K562 (cell line): Measurements from ENCODE around the gene AMDHD1.

Experiments
- BDP1 ChIP-seq: IDR thresholded peaks from 3 replicates; pipeline ENCODE4 v1.6.1; 2011; ENCODE audit not compliant: insufficient read length, insufficient read depth
- EZH2 ChIP-seq: IDR thresholded peaks from 2 replicates; pipeline ENCODE4 v1.6.1; 2012; ENCODE audit warnings: low read depth, mild to moderate bottlenecking, inconsistent platforms, low read length, borderline replicate concordance
- TF ChIP-seq, protein P1 (sequence below), 3 experiments: IDR thresholded peaks in 2 of 3; conservative IDR thresholded peaks in 1 of 3; 2 replicates each; pipeline ENCODE4 v1.5.1; 2011 to 2012; ENCODE audit warnings: low read length in 3 of 3, mild to moderate bottlenecking in 3 of 3, control low read depth in 2 of 3, improper control_type of control experiment in 1 of 3, inconsistent platforms in 1 of 3, low read depth in 1 of 3, mixed read lengths in 1 of 3, moderate library complexity in 1 of 3; ENCODE audit not compliant: insufficient read depth in 2 of 3

DNA sequence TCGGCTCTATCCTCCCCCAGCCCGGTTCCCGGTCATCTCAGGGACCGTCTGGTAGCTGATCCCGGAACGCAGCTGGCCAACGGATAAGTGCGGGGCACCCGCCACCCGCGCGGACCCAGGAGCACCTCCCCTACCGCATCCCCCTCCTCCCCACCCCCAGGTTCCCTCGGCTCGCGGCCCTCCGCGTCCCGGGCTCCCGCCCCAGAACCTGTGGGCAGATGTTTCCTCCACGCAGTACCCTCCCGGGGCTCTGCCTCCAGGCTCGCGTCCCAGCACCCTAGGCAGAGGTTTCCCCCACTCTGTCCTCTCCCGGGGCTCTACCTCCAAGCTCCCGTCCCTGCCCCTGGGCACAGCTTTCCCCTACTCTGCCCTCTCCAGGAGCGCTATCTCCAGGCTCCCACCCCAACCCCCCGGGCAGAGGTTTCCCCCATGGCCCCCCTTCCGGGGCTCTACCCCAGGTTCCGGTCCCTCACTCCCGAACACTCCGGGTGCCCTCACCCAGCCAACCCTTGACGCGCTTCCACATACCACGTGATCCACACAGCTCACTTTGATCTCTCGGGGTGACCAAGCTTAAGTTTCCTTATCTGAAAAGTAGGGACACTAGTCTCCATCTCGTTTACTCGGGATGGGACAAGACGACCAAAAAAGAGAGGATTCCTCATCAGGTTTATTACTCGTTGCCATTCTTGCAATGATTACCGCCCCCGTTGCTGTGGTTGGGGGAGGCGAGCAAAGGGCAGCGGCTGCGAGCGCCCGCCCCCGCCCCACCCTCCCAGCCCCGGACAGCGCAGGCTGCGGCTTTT lies 404 bp upstream of the AMDHD1 start, which contains the start of gene CCDC38:
- TF ChIP-seq, protein P1, sequence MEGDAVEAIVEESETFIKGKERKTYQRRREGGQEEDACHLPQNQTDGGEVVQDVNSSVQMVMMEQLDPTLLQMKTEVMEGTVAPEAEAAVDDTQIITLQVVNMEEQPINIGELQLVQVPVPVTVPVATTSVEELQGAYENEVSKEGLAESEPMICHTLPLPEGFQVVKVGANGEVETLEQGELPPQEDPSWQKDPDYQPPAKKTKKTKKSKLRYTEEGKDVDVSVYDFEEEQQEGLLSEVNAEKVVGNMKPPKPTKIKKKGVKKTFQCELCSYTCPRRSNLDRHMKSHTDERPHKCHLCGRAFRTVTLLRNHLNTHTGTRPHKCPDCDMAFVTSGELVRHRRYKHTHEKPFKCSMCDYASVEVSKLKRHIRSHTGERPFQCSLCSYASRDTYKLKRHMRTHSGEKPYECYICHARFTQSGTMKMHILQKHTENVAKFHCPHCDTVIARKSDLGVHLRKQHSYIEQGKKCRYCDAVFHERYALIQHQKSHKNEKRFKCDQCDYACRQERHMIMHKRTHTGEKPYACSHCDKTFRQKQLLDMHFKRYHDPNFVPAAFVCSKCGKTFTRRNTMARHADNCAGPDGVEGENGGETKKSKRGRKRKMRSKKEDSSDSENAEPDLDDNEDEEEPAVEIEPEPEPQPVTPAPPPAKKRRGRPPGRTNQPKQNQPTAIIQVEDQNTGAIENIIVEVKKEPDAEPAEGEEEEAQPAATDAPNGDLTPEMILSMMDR (IDR thresholded peaks at IDR 0.05 in 2 of 3, conservative IDR thresholded peaks at IDR 0.05 in 1 of 3; ENCODE audit: insufficient read depth in 2 of 3, low read depth in 1 of 3, low read length in 3 of 3) = no peak
- TF ChIP-seq EZH2 (no peak), BDP1 (no peak)
